ENCODE measurements around the gene ARRDC5.
A peak's percentile ranks its signal among the peaks of the same experiment; 100 is the strongest.
"Not testable (repeated sequence)": the region's sequence is repeated elsewhere in the genome, so short reads cannot be mapped to it uniquely, and the experiment has no call there.

The ARRDC5 gene

DNA sequence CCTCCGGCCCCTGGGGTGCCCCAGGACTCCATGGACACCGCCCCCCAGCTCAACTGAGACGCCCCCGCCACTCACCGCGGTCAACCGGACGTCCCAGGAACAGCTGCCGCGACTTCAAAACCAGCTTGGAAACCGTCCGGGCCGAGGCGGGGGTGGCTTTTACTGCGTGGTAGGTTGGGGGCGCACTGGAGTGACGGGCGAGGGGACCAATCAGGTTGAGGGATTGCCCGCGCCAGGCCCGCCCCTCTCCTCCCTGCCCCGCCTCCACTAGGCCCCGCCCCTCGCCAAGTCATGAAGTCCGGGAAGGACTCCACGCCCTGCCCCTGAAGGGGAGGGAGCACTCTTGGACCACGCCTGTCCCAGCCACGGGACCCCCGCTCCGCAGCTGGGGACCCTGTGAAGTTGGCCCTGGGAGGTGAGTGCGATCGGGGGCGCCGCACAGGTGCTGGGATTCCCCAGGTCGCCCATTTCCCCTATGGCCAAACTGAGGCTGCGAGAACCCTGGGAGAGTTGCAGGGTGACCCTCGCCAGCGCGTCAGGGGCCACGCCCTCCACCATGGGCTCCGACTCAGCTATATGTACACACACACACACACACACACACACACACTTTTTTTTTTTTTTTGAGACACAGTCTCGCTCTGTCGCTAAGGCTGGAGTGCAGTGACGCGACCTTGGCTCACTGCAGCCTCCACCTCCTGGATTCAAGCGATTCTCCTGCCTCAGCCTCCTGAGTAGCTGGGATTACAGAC is 35.0 kb downstream of the ARRDC5 start, which contains the start of gene PLIN3:
PLIN3 (minus strand) TSS at position 134 of the 752 bp plus-strand sequence. CDS start 6,273 bp downstream, outside the sequence.
- DNase-seq = peak; percentile 93 to 96

DNA sequence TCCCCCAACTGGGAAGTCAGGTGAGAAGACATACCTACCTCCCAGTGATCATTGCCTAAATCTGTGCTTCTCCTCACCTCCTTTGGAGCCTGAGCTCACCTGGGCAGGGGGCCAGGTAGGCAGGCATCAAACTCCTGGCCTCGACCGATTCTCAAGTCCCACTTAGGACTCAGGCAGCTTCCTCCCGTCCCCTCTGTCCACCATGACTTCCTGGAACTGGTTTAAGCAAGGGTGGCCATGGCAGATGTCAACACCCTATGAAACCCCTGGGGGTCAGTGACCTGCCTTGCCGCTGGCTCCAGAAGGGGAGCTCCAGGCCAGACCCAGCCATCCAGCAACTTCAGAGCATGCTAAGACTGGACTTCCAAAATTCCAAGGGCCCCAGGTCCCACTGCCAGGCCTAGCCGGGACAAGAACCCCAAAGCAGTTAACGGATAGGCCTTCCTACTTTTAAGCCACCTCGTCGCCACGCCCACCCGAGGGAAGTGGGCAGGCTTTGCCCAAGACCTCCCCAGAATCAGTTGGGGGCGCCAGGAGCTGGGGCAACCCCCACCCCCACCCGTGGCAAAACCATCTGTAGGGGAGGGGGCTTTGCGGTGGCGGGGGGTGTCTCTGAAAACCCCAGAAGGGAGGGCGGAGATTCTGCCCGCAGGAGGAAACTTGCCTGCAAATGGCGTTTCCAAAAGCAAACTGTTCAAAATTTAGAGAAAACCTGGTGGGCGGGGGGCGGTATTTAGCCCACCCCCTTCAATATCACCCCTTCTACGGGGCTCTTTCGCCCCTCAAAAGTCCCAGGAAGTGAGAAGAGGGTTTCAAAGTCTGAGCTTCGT is 35.9 kb downstream of the ARRDC5 start:
- peak; percentile 48 to 56 for DNase-seq

DNA sequence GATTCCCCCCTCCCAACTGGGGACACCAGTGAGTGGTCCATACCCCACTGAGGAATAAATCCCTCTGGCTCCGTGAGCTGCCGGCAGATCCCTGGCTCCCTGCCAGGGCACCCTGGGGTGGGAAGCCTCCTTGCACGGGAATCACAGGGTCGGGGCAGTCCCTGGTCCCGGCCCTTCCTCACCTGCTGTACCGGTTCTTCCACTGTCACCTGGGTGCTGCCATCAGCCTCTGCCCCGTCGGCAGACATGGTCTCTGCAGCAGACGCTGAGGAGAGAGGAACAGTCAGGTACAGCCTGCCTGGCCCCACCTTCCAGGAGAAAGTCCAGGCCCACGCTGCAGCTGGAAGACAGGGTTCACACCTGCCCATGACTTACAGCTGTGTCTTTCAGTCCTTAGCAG is 41.5 kb downstream of the ARRDC5 start:
- no peak for DNase-seq

DNA sequence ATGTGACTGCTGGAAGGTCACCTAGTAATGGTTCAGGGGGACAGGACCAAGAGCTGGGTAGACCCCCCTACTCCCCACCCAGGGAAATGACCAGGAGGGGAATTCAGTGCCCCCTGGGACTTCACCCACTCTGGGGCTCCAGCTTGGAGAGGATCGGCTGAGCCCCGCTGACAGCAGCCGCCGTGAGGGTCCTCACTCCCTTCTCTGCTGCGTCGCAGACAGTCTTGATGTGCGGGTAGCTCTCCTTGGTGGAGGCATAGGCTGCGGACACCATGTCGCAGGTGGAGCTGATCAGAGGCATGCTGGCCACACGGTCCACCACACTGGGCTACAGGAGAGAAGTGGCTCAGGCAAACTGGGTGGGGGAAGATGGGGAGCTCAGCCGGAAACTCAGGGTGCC is 43.0 kb downstream of the ARRDC5 start:
- DNase-seq = no peak

DNA sequence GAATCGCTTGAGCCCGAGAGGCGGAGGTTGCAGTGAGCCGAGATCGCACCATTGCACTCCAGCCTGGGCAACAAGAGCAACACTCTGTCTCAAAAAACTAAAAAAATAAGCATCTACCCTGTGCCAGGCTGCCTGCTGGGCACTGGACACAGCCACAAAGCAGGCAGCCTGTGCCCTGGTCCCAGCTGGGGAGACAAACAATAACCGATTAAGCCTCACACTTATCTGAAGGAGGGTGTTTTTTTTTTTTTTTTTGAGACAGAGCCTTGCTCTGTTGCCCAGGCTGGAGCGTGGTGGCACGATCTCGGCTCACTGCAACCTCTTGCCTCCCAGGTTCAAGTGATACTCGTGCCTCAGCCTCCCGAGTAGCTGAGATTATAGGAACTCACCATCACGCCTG is 46.2 kb downstream of the ARRDC5 start:
- not testable (repeated sequence) for DNase-seq

DNA sequence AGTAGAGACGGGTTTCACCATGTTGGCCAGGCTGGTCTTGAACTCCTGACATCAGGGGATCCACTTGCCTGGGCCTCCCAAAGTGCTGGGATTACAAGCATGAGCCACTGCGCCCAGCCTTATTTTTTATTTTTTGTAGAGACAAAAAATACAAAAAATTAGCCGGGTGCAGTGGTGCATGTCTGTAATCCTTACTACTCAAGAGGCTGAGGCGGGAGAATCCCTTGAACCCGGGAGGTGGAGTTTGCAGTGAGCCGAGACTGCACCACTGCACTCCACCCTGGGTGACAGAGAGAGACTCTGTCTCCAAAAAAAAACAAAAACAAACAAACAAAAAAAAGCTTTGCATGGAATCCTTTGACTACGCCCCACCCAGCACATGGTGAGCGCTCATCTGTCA is 49.2 kb downstream of the ARRDC5 start:
- DNase-seq = not testable (repeated sequence)

DNA sequence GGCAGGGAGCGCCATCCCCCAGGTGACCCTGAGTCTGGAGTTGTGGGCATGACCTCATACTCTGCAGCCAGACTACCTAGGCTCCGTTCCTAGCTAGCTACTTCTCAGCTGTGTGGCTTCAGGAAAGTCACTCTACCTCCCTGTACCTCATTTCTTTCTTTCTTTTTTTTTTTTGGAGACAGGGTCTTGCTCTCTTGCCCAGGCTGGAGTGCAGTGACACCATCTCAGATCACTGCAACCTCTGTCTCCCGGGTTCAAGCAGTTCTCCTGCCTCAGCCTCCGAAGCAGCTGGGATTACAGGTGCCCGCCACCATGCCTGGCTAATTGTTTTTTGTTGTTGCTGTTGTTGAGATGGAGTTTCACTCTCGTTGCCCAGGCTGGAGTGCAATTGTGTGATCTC is 50.2 kb downstream of the ARRDC5 start:
- no peak for DNase-seq

DNA sequence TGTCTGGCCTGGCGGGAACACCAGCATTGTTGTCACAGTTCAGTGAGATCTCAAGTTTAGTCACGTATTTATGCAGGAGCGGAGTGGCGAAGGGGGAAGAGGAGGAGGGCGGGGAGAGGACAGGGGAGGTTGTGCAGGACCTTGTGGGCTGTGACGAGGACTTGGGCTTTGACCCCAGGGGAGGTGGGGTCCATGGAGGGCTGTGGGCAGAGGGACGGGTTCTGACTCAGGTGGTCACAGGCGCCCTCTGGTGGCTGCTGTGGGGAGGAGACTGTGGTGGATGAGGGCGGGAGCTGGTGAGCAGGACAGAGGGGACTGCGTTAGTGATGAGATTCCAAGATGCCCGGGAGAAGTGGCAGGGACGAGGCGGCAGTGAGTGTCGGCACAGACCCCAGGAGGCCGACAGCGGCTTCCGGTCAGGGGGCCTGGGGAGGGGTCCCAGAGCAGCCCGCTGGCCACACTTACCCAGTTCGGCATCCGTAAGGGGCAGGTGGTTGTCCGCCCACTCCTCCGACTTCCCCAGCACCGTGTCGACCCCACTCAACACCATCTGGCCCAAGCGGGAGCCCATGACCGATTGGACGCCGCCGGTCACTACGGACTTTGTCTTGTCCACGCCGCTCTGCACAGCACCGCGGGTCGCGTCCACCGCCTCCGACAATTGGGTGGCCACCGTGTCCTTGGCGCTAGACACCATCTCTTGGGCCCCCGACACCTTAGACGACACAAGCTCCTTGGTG is 51.0 kb downstream of the ARRDC5 start:
- DNase-seq = peak; percentile 82 to 83

DNA sequence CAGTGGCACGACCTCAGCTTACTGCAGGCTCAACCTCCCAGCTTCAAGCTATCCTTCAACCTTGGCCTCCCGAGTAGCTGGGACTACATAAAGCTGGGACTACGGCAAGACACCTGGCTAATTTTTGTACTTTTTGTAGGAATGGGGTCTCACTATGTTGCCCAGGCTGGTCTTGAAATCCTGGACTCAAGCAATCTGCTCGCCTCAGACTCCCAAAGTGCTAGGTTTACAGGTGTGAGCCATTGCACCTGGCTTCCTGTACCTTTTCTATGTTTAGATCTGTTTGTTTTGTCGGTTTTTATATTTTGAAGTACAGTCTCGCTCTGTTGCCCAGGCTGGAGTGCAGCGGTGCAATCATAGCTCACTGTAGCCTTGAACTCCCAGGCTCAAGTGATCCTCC is 53.7 kb downstream of the ARRDC5 start:
- no peak for DNase-seq

DNA sequence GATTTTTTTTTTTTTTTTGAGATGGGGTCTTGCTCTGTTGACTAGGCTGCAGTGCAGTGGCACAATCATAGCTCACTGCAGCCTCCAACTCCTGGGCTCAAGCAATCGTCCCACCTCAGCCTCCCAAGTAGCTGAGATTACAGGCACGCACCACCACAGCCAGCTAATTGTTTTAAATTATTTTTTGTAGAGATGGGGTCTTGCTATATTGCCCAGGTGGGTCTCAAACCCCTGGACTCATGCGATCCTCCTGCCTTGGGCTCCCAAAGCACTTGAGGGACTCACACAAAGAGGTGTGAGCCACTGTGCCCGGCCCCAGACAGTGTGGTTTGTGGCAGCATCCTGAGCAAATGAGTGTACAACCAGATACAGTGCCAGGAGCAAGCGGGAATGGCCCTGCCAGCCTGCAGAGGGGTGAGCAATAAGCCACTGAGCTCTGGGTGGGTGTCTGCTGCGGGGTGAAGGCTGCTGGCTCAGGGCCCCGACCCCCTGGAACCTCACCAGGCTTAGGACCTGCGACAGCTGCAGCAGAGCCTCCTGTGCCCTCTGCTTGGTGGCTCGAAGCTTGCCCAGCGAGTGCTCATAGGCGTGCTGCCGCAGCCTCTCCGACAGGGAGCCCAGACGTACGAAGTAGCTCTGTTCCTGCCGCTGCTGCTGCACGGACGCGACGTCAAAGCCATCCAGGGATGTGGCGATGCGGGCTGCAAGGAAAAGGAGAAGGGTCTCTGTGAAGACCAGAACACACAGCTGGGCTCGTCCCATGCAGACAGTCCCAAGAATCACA is 55.3 kb downstream of the ARRDC5 start:
- no peak for DNase-seq

DNA sequence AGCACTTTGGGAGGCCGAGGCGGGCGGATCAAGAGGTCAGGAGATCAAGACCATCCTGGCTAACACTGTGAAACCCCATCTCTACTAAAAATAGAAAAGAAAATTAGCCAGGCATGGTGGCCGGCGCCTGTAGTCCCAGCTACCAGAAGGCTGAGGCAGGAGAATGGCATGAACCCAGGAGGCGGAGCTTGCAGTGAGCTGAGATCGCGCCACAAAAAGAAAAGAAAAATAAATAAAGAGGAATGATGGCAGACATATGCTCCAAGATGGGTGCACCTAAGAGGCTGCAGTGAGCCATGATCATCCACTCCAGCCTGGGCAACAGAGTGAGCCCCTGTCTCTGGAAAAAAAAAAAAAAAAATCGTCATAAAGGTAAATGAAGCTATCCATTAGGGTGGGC is 56.7 kb downstream of the ARRDC5 start:
- DNase-seq = not testable (repeated sequence)

DNA sequence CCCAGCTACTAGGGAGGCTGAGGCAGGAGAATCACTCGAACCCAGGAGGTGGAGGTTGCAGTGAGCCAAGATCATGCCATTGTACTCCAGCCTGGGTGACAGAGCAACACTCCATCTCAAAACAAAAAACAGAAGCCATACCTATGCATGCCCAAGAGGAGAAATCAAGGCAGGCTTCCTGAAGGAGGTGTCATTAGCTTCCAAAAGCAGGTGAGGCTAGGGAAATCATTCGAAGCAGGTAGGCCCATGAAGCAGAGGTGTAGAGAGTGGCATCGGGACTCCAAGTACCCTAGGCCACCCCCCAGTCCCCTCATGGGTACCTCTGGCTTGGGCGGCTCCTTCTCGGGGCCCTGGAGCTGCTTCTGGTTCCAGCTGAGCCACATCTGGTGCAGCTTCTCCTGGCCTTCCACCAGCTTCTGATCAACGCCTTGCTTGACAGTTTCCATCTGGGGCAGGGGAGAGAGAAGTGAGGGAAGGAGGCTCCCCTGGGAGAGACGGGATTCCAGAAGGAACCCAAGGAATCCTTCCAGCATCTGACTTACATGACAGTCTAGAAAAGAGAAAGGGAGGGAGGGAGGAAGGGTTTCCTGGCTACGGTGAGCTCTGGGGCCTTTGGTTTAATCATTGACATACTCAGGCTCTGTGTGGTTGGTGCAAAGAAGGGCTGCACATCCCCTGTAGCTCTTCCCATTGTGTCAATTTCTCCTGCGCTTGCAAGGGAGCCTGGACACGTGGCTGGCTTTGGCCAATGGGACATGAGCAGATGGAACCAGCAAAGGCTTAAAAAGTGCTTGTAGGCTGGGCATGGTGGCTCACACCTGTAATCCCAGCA is 58.1 kb downstream of the ARRDC5 start:
- no peak for DNase-seq

DNA sequence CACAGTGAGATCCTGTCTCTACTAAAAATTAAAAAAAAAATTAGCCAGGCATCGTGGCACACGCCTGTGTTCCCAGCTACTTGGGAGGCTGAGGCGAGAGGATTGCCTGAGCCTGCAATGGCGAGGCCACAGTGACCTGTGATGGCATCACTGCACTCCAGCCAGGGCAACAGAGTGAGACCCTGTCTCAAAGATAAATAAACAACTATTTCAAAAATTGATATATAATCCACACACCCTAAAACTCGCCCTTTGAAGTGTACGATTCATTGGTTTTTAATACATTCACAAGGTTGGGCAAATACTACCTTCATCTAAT is 59.1 kb downstream of the ARRDC5 start:
- DNase-seq = no peak
